Measurements from ENCODE around the gene MCM6. TPM values are rescaled to one million over a fixed set of nuclear protein-coding genes. Genes with fewer than 3 reads are reported as not detected.
"Not testable (repeated sequence)": the region's sequence is repeated elsewhere in the genome, so short reads cannot be mapped to it uniquely, and the experiment has no call there.

The MCM6 gene
- total and polyA plus RNA-seq, 10 donors = 4.9 to 17.9 (median 12.6) TPM

GRCh38 chr2:135885709-135886108, 9.5 kb upstream of the MCM6 start:
- H3K27me3 ChIP-seq (replicated peaks in 1 of 7) = peaks cover 0 to 13% (median 0%) of the 10 kb centered on the region in 7 donors
- H3K27ac ChIP-seq = no peak overlapping the region
- peaks cover 0 to 7% (median 0%) of the 10 kb centered on the region in 8 donors for H3K9me3 ChIP-seq
- intact Hi-C loops (cut with DNase I; ENCODE audit: low total_unique reads) = no loop called here
- H3K36me3 ChIP-seq = no peaks in the 10 kb centered on the region
- DNase-seq = no peak
- WGBS, 5 donors = 75 to 98% (median 88%) methylated on average over 4 of the region's 4 CpGs
- no peak overlapping the region for H3K4me3 ChIP-seq
- no peaks in the 10 kb centered on the region for H3K4me1 ChIP-seq
- TF ChIP-seq POLR2AphosphoS5 (IDR thresholded peaks at IDR 0.05) (no peak), CTCF (IDR thresholded peaks at IDR 0.05 in 8 of 11, conservative IDR thresholded peaks at IDR 0.05 in 3 of 11) (no peak), POLR2A (IDR thresholded peaks at IDR 0.05) (no peak)

DNA sequence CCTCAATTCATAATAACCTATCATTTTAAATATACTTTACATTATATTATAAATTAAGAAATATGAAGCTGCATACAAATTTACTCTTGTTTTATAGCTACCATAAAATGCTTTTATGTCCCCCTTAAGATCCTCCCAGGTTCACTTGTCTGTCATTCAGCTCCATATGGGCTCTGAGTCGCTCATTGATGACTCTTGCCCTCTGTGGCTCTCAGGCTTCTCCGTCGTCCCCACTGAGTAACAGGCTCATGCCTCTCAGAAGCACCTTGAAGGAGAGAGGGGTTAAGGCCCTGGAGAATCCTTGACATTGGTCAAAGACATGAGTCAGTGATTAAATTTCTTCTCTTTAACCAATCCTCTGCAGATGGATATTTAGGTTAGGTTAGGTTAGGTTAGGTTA, 6.2 kb upstream of the MCM6 start:
- no peak for DNase-seq
- no peaks in the 10 kb centered on the region for H3K36me3 ChIP-seq
- H3K27ac ChIP-seq = no peak overlapping the region
- TF ChIP-seq CTCF (IDR thresholded peaks at IDR 0.05 in 8 of 11, conservative IDR thresholded peaks at IDR 0.05 in 3 of 11) (no peak), POLR2A (IDR thresholded peaks at IDR 0.05) (no peak), POLR2AphosphoS5 (IDR thresholded peaks at IDR 0.05) (no peak)
- intact Hi-C loops (cut with DNase I; ENCODE audit: low total_unique reads) = no loop called here
- H3K4me3 ChIP-seq = no peak overlapping the region
- H3K27me3 ChIP-seq (replicated peaks in 1 of 7) = peaks cover 0 to 13% (median 0%) of the 10 kb centered on the region in 7 donors
- WGBS, 5 donors = 74 to 91% (median 84%) methylated on average over 3 of the region's 3 CpGs
- peaks cover 0 to 2% (median 0%) of the 10 kb centered on the region in 6 donors for H3K4me1 ChIP-seq
- no peaks in the 10 kb centered on the region for H3K9me3 ChIP-seq

- peak overlapping the region; percentile 69 to 99 (median 80) for H3K4me3 ChIP-seq
- intact Hi-C loops (cut with DNase I; ENCODE audit: low total_unique reads) = not testable (repeated sequence)
Measured at GRCh38 chr2:135876770-135877169, 527 bp upstream of the MCM6 start.

GRCh38 chr2:135875491-135876065, 665 bp downstream of the MCM6 start:
- Histone ChIP-seq H3K4me1 (peaks cover 7 to 35% (median 23%) of the 10 kb centered on the region in 6 donors), H3K27ac (peak overlapping the region; percentile 76 to 92 (median 86)), H3K4me3 (peak overlapping the region; percentile 69 to 99 (median 80)), H3K36me3 (peaks cover 0 to 22% (median 2%) of the 10 kb centered on the region in 6 donors), H3K27me3 (replicated peaks in 1 of 7) (no peaks in the 10 kb centered on the region), H3K9me3 (no peaks in the 10 kb centered on the region)
- WGBS, 5 donors = 1 to 2% (median 1%) methylated on average over 21 to 26 of the region's 26 CpGs
- DNase-seq = peak; percentile 90
- TF ChIP-seq POLR2A (IDR thresholded peaks at IDR 0.05) (no peak), POLR2AphosphoS5 (IDR thresholded peaks at IDR 0.05) (peak; percentile 79 to 82 (median 80))
- intact Hi-C loops (cut with DNase I; ENCODE audit: low total_unique reads) = no loop called here

More at GRCh38 chr2:135876770-135877169, 527 bp upstream of the MCM6 start:
- not testable (repeated sequence) for H3K9me3 ChIP-seq; H3K27me3 ChIP-seq (replicated peaks in 1 of 7); DNase-seq
- H3K27ac ChIP-seq = peak overlapping the region in 7 of 8 donors; percentile 76 to 92 (median 86)
- WGBS, 5 donors = 81 to 84% (median 81%) methylated on average over 13 to 15 of the region's 15 CpGs
- H3K4me1 ChIP-seq = peaks cover 7 to 35% (median 23%) of the 10 kb centered on the region in 6 donors
- H3K36me3 ChIP-seq = peaks cover 0 to 11% (median 0%) of the 10 kb centered on the region in 6 donors

DNA sequence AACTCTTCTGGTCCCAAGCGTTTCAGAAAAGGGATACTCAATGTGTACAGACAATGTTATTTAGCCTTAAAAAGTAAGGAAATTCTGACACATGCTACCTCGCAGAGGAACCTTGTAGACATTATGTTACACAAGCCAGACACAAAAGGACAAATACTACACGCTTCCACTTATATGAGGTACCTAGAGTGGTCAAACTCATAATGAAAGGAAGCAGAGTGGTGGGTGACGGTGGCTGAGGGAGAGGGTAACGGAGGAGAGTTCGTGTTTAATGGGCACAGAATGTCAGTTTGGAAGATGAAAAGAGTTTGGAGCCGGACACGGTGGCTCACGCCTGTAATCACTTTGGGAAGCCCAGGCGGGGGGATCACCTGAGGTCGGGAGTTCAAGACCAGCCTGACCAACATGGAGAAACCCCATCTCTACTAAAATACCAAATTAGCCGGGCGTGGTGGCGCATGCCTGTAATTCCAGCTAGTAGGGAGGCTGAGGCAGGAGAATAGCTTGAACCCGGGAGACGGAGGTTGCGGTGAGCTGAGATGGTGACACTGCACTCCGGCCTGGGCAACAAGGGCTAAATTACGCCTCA, 1.4 kb downstream of the MCM6 start:
- Histone ChIP-seq H3K27me3 (replicated peaks in 1 of 7) (no peaks in the 10 kb centered on the region), H3K36me3 (peaks cover 0 to 29% (median 4%) of the 10 kb centered on the region in 6 donors), H3K4me3 (peak overlapping the region in 4 of 8 donors; percentile 69 to 99 (median 84)), H3K9me3 (no peaks in the 10 kb centered on the region), H3K4me1 (peaks cover 7 to 35% (median 23%) of the 10 kb centered on the region in 6 donors), H3K27ac (peak overlapping the region in 1 of 8 donors; percentile 76)
- DNase-seq = no peak
- TF ChIP-seq POLR2AphosphoS5 (IDR thresholded peaks at IDR 0.05) = no peak
- no peak for TF ChIP-seq POLR2A (IDR thresholded peaks at IDR 0.05)
- no peak for TF ChIP-seq CTCF (IDR thresholded peaks at IDR 0.05 in 8 of 11, conservative IDR thresholded peaks at IDR 0.05 in 3 of 11)
- 70 to 89% (median 79%) methylated on average over 19 of the region's 19 CpGs for WGBS, 5 donors
- intact Hi-C loops (cut with DNase I; ENCODE audit: low total_unique reads) = no loop called here
